NOMO-1 treated with dmso at 0.1 percent for 144 hours (cell line): ENCODE data around the gene SUSD6.

Experiments used
- DNase-seq: peaks from one replicate; lab custom pipeline; 2025; ENCODE audit not compliant: unreplicated experiment; lab: John Stamatoyannopoulos, UW

SUSD6 gene

GRCh38 chr14:69671365-69672030 is 60.1 kb downstream of the SUSD6 start:
- DNase-seq = no peak

- DNase-seq = no peak
Observed at GRCh38 chr14:69672356-69672755, 61.0 kb downstream of the SUSD6 start.

GRCh38 chr14:69673104-69673503 is 61.7 kb downstream of the SUSD6 start:
- DNase-seq = no peak

GRCh38 chr14:69673578-69674305 is 62.3 kb downstream of the SUSD6 start:
- DNase-seq = no peak

GRCh38 chr14:69674546-69675244 is 63.3 kb downstream of the SUSD6 start:
- no peak for DNase-seq

GRCh38 chr14:69675245-69675583 is 63.8 kb downstream of the SUSD6 start:
- no peak for DNase-seq

- DNase-seq = no peak
Observed at GRCh38 chr14:69675877-69676416, 64.6 kb downstream of the SUSD6 start.

- DNase-seq = no peak
Observed at GRCh38 chr14:69676723-69677122, 65.3 kb downstream of the SUSD6 start.

GRCh38 chr14:69680297-69680696 is 68.9 kb downstream of the SUSD6 start:
- DNase-seq = no peak

GRCh38 chr14:69682136-69682535 is 70.7 kb downstream of the SUSD6 start:
- DNase-seq = no peak

GRCh38 chr14:69682621-69683263 is 71.3 kb downstream of the SUSD6 start:
- DNase-seq = no peak

GRCh38 chr14:69683971-69684370 is 72.6 kb downstream of the SUSD6 start:
- no peak for DNase-seq

GRCh38 chr14:69684461-69685217 is 73.2 kb downstream of the SUSD6 start:
- no peak for DNase-seq

- no peak for DNase-seq
Observed at GRCh38 chr14:69685218-69685616, 73.8 kb downstream of the SUSD6 start.

- DNase-seq = no peak
Observed at GRCh38 chr14:69685716-69686115, 74.3 kb downstream of the SUSD6 start.

GRCh38 chr14:69687606-69688298 is 76.4 kb downstream of the SUSD6 start:
- no peak for DNase-seq

GRCh38 chr14:69688299-69688649 is 76.9 kb downstream of the SUSD6 start:
- DNase-seq = no peak

GRCh38 chr14:69690042-69690441 is 78.6 kb downstream of the SUSD6 start:
- DNase-seq = no peak

GRCh38 chr14:69692594-69692993 is 81.2 kb downstream of the SUSD6 start:
- DNase-seq = no peak

- DNase-seq = peak; percentile 70
Observed at GRCh38 chr14:69693145-69693544, 81.7 kb downstream of the SUSD6 start.
